NCI-H1436 (cell line): ENCODE measurements around the gene C1R.
A peak's percentile ranks its signal among the peaks of the same experiment; 100 is the strongest.
"Not testable (repeated sequence)": the region's sequence is repeated elsewhere in the genome, so short reads cannot be mapped to it uniquely, and the experiment has no call there.

Experiments
- DNase-seq: peaks from one replicate; lab custom pipeline; 2025; lab: John Stamatoyannopoulos, UW

The C1R gene

GRCh38 chr12:7120166-7120565, 27.9 kb upstream of the C1R start:
- no peak for DNase-seq

DNA sequence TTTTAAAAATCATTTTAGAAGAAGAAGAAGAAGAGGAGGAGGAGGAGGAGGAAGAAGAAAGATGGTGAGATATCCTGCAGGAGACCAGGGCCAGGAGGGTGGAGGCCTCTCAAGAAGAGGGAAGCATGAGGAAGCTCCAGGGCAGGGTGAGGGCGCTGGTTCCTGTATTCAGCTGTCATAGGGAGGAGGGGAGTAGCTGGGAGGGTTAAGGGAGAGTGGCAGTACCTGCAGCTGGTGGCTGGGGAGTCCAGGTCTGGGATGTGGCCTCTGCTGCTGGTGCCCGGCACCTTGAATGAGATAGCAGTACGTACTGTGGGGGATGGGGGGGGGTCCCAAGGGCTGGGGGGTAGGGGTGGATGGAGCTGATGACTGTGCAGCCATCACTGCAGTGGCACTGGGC, 26.6 kb upstream of the C1R start:
- DNase-seq, result no peak

GRCh38 chr12:7117670-7118069, 25.4 kb upstream of the C1R start:
- no peak for DNase-seq

- no peak for DNase-seq
Observed at GRCh38 chr12:7116916-7117315, 24.7 kb upstream of the C1R start.

GRCh38 chr12:7116196-7116595, 24.0 kb upstream of the C1R start:
- DNase-seq, result no peak

- DNase-seq, result no peak
Observed at GRCh38 chr12:7114851-7115250, 22.6 kb upstream of the C1R start.

DNA sequence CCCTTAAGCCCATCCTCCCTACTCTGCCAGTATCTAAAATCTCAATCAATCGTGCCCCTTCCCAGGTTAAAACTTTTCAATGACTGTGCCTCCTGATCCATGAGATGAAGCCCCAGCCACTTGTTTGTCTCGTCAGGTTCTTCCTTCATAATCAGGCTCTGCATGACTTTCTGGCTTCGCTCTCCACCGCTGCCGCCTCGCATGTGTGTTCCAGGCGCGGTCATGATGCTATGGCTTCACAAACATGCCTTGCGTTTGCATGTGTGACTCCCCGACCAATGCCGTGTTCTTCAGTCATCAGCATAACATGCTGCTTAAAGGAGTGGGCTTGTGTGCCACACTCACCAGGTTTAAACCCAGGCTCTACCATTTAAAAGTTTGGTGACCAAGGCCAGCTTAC, 21.8 kb upstream of the C1R start:
- no peak for DNase-seq

- peak; percentile 4 for DNase-seq
Observed at GRCh38 chr12:7113389-7113871, 21.2 kb upstream of the C1R start.

- DNase-seq, result no peak
Observed at GRCh38 chr12:7112041-7112440, 19.8 kb upstream of the C1R start.

DNA sequence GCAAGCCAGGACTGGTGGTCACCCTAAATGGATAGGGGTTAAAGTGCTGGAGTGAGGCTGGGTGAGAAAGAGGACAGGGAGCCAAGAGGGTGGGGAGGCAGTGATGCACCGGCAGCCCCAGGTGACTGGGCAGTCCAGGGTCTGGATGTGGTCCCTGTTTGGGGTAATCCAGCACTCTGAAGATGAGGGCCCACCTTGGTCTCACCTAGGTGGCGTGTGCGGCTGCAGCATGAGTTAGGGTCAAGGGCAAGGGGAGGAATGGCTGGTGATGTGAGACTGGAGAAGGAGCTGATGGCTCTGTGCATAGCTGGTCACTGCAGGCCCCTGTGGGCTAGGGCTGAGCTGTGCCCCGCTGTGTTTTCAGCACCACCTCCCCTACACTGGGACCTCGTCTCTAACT, 18.4 kb upstream of the C1R start:
- DNase-seq, result no peak

GRCh38 chr12:7109572-7109920, 17.3 kb upstream of the C1R start:
- no peak for DNase-seq

DNA sequence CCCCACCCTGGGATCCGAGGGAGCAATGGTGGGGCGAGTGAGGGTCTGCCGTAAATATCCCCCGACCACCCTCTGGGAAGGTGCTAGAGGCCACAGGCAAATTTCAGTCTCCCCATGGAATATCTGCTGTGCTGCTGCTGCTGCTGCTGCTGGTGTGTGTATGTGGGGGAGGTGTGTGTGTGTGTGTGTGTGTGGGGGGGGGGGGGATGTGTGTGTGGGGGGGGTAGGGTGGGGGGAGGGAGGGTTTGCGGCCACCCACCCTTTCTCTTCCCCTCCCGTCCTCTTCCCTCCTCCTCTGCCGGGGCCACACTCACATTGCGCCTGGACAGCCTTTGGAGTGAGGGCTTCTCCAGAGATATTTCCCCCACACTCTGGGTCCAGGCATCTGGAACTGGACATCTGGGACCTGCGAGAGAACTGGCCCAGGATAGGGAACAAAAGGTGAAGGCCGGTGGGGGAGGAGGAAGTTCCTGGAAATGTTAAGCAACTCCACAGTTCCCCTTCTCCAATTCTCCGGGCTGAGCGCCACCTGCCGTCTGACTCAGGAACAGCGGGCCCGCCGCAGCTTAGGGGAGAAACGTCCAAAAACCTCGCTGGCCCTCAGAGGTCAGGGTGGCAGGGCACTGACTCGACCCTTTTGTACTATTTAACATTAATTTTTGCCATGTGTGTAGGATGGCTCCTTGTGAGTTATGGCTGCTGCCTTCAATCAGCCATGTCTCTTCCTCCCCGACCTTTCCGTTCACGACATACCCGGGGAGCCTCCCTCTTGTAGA, 16.7 kb upstream of the C1R start, which contains the start of gene C1RL:
C1RL (minus strand) TSS at position 419 of the 776 bp plus-strand sequence; CDS start at position 385, 34 bp downstream.
- peak; percentile 47 for DNase-seq

- DNase-seq, result peak; percentile 37
Observed at GRCh38 chr12:7108003-7108795, 16.0 kb upstream of the C1R start.

DNA sequence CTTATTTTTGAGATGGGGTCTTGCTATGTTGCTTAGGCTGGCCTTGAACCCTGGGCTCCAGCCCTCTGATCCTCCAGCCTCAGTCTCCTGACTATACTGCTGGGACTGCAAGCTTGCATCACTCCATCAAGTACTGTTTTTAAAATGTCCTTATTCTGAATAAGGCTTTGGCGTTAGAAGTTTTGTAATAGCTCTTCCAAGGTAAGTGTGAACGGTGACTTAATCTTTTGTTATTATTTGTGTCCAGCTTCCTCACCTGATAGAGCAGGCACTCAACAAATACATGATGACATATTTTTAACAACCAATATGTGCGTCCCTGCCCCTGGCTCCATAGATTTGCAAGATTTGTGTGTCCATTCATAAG, 15.4 kb upstream of the C1R start:
- DNase-seq, result no peak

- not testable (repeated sequence) for DNase-seq
Observed at GRCh38 chr12:7107181-7107580, 14.9 kb upstream of the C1R start.

- DNase-seq, result no peak
Observed at GRCh38 chr12:7106082-7106481, 13.8 kb upstream of the C1R start.

DNA sequence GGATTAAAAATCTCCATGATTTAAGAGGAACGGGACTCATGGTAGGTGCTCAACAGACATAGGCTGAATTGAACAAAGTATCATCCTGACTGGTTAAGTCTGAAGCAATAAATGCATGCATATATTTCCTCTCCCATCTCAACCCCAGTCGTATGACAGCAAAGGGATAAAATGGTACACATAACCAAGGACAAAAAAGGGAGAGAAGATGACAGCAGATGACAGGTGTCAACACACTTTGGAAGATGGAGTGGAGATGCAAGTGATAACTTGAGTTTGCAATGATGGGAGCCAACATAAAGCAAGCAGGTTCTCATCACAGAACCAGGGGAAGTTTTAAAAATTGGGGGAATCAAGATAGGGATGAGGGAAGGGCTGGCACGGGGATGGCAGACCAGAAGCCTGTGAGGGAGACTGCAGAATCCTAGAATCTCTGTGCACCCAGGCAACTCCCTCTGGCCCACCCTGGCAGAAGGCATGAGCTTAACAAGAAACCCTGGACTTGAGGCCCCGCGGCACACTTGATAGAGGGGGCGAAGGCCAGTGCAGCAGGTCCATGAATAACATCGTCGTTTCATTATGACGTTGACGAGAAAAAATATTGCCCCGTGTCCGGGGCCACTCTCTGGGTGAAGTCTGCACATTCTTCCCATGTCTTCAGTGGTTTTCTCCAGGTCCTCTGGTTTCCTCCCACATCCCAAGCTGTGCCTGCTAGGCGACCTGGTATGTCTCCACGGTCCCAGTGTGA, 11.8 kb upstream of the C1R start:
- no peak for DNase-seq

DNA sequence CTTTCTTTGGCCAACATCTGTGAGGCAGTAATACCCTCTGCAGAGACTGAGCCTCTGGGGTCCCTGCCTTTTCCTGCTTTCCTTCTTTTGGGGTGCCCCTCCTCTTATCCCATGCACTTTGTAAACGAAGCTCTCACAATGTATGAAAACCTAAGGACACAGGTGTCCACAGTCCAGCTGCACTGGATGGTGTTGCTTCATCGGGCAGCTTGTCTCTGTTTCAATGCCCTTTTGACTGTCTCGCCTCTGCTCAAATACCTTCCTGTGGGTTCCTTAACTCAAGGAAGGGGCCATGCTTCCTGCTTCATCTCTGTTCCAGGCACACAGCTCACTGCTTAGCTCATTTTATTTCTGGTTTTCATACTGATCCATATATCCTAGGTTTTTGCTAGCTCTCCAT, 10.3 kb upstream of the C1R start:
- no peak for DNase-seq

DNA sequence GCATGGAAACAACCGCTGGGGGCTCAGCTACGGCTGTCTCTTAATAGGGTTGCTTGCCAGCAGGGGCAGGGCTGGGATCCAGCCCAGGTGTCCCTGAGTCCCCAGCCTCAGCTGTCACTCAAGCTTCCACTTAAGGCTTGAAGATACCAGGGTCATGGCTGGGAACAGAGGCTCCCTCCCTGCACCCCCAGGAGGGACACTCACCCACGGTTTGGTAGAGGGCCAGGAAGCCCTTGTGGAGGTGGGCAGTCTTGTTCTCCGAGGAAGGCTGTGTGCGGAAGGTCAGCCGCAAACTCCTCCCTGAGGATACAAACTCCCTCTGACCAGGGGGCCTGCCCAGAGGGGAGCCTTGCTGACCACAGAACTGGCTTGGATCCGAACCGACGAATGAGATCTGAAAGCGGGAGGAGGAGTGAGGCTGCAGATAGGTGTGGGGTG, 9.5 kb upstream of the C1R start:
- no peak for DNase-seq

DNA sequence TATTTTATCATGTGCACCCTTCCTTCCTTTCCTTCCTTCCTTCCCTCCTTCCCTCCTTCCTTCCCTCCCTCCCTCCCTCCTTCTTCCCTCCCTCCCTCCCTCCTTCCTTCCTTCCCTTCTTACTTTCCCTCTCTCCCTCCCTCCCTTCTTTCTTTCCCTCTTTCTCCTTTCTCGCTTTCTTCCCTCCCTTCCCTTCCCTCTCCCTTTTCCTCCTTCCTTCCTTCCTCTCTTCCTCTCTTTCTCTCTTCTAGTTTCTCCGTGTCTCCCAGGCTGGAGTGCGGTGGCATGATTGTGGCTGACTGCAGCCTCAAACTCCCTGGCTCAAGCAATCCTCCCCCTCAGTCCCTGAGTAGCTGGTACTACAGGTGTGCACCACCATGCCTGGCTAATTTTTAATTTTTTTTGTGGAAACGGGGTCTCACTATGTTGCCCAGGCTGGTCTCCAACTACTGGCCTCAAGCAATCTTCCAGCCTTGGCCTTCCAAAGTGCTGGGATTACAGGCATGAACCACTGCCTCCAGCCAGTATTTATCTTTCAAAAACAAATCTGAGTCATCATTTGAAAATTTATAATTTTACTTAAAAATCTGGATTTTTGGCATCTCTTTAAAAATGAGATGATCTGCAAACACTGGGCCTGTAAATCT, 8.9 kb upstream of the C1R start:
- DNase-seq, result no peak

DNA sequence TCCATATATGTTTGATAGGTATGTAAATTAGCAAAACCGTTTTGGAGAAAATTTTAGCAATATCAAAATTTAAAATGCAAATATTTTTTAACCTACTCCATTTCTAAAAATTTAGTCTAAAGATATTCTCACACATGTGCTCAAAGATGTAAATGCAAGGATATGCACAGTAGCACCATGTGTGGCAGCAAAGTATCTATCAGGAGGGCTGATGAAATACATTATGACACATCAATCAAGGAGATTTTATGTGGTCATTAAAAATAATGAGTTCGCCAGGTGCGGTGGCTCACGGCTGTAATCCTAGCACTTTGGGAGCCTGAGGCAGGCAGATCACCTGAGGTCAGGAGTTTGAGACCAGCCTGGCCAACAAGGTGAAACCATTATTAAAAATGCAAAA, 8.0 kb upstream of the C1R start:
- peak; percentile 3 for DNase-seq
